BJ (cell line): Measurements from ENCODE around the gene ANO10. TPM values are rescaled to one million over a fixed set of nuclear protein-coding genes. Genes with fewer than 3 reads are reported as not detected.
"Not testable (repeated sequence)": the region's sequence is repeated elsewhere in the genome, so short reads cannot be mapped to it uniquely, and the experiment has no call there.

ENCODE experiments used
- CTCF ChIA-PET: fragments of 350-600 bp; formaldehyde crosslinking; extraction: SDS; loops from one replicate; lab custom pipeline; 2021; ENCODE audit warnings: antibody characterized with exemption, inconsistent platforms; lab: Yijun Ruan, JAX
- POLR2A ChIA-PET: fragments of 300-600 bp; sonication (Branson Sonifier 250); formaldehyde crosslinking; extraction: SDS; loops from one replicate; lab custom pipeline; 2021; ENCODE audit warnings: antibody characterized with exemption; lab: Charles Lee
- DNase-seq: peaks from one replicate; pipeline ENCODE4 v3.0.0-alpha.2; 2011; ENCODE audit warnings: low read depth
- H3K27me3 ChIP-seq: 2 replicates; pipeline ENCODE4 v1.6.0; 2011; ENCODE audit warnings: low read length; ENCODE audit not compliant: control insufficient read depth, insufficient read depth
- H3K36me3 ChIP-seq: 2 replicates; pipeline ENCODE4 v1.5.1; 2011; ENCODE audit warnings: low read length; ENCODE audit not compliant: control insufficient read depth, insufficient read depth
- H3K4me3 ChIP-seq: 2 replicates; pipeline ENCODE4 v1.5.1; 2011; ENCODE audit warnings: low read depth, mild to moderate bottlenecking, control low read depth, low read length
- polyA plus RNA-seq: library from polyadenylated mRNA; depleted of rRNA; stranded (reverse); fragments of >200 nt; gene quantifications from 2 replicates; pipeline ENCODE4 v1.2.3, GENCODE V29; 2011
- TF ChIP-seq, protein P1 (sequence below): IDR thresholded peaks from 2 replicates; pipeline ENCODE4 v1.5.1; 2011; ENCODE audit warnings: low read depth, mild to moderate bottlenecking, control low read depth, inconsistent platforms, low read length, moderate library complexity; ENCODE audit not compliant: insufficient read depth

ANO10 gene
- polyA plus RNA-seq, 1 experiment: 36.6 TPM

DNA sequence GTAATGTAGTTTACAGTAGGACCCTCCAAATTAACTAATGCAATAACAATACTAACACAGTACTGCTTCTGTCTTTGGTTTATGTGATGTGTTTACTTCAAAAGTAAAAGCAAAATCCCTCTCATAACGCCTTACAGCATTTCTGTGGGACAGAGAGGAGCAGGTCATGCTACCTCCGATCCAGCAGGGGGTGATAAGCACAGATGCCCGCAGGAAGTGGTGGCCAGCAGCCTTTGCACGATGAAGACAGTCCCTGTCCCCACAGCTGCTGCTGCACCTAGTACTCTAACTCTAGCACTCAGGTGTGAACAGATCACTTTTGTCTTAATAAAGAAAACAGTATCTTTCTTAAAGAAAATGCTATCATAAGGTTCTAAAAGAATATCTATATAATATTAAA is 38.3 kb downstream of the ANO10 start:
- no peaks in the 10 kb centered on the region; the same call in none of the 2 replicates for H3K36me3 ChIP-seq
- no peak for DNase-seq
- CTCF ChIA-PET: interaction anchor here (1.4 kb wide), 1 partner anchor 11 kb away, joined by 3 read pairs; no protein-coding TSS in a partner anchor
- H3K4me3 ChIP-seq: no peak overlapping the region
- TF ChIP-seq, protein P1, sequence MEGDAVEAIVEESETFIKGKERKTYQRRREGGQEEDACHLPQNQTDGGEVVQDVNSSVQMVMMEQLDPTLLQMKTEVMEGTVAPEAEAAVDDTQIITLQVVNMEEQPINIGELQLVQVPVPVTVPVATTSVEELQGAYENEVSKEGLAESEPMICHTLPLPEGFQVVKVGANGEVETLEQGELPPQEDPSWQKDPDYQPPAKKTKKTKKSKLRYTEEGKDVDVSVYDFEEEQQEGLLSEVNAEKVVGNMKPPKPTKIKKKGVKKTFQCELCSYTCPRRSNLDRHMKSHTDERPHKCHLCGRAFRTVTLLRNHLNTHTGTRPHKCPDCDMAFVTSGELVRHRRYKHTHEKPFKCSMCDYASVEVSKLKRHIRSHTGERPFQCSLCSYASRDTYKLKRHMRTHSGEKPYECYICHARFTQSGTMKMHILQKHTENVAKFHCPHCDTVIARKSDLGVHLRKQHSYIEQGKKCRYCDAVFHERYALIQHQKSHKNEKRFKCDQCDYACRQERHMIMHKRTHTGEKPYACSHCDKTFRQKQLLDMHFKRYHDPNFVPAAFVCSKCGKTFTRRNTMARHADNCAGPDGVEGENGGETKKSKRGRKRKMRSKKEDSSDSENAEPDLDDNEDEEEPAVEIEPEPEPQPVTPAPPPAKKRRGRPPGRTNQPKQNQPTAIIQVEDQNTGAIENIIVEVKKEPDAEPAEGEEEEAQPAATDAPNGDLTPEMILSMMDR: 0 out of 2 replicates have a peak, but pooled peaks have one; percentile 5
- POLR2A ChIA-PET: no interaction called here
- no peaks in the 10 kb centered on the region for H3K27me3 ChIP-seq

DNA sequence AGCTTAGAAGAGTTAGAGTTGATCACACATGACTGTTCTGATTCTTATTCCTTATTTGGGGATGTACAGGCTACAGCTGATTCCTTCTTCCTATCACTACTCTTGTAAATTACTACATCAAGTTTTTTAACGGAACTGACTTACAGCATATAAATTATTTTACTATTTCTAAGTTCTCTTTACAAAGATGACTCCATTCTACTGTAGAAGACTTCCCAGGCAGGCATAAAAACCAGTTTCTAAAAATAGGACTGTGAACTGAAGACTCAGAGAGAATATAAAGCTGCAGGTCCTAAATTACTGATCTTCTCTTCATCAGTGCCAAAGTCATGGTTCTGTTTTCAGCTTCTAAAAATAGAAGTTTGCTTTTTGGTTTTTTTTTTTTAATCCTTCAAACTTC is 38.9 kb downstream of the ANO10 start:
- H3K27me3 ChIP-seq: no peaks in the 10 kb centered on the region
- H3K36me3 ChIP-seq: no peaks in the 10 kb centered on the region; the same call in none of the 2 replicates
- TF ChIP-seq, protein P1: no peak
- DNase-seq: no peak
- H3K4me3 ChIP-seq: no peak overlapping the region
- CTCF ChIA-PET: interaction anchor here (1.4 kb wide), 1 partner anchor 10 kb away, joined by 3 read pairs; no protein-coding TSS in a partner anchor
- POLR2A ChIA-PET: interaction anchor here (0.7 kb wide), 1 partner anchor 33 kb away, joined by 3 read pairs; no protein-coding TSS in a partner anchor

DNA sequence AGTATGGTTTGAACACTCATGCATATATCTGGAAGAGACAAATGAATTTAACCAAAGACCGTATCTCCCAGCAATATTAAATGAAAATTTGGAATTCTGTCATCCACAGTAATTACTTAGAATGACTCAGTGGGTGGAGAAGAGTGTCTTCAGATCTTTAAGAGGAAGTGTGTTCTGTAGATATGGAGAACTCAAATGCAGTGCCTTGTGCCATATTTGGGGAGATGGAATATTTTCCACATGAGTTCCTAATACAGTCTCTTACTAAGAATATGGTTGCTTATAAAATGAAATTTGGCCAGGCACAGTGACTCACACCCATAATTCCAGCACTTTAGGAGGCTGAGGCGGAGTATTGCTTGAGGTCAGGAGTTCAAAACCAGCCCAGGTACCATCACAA is 40.5 kb downstream of the ANO10 start:
- TF ChIP-seq, protein P1: no peak
- peak; percentile 31 for DNase-seq
- Histone ChIP-seq H3K36me3 (no peaks in the 10 kb centered on the region; the same call in none of the 2 replicates), H3K27me3 (no peaks in the 10 kb centered on the region), H3K4me3 (no peak overlapping the region)
- ChIA-PET CTCF (interaction anchor here (0.9 kb wide), 1 partner anchor 28 kb away, joined by 4 read pairs; no protein-coding TSS in a partner anchor), POLR2A (no interaction called here)

DNA sequence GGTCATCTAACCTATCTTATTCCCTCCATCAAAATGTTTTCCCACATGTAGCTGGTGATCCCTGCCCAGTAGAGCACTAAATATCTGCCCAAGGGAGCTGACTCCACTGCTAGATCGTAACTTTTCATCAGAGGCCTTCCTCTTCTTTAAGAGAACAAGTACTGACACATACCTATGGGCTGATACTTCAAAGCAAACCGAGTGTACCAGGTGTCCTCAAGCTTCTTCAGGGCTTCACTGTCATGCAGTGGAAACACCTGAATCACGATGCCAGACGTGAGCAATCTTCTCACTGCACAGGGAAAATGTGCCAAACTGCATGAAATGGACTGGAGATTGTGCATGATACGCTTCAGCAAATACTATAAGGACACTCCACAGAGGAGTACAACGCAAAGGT is 41.6 kb downstream of the ANO10 start:
- ChIA-PET CTCF (no interaction called here), POLR2A (no interaction called here)
- no peak for DNase-seq
- Histone ChIP-seq H3K27me3 (no peaks in the 10 kb centered on the region), H3K4me3 (no peak overlapping the region), H3K36me3 (no peaks in the 10 kb centered on the region; the same call in 1 of the 2 replicates)
- TF ChIP-seq, protein P1: no peak

DNA sequence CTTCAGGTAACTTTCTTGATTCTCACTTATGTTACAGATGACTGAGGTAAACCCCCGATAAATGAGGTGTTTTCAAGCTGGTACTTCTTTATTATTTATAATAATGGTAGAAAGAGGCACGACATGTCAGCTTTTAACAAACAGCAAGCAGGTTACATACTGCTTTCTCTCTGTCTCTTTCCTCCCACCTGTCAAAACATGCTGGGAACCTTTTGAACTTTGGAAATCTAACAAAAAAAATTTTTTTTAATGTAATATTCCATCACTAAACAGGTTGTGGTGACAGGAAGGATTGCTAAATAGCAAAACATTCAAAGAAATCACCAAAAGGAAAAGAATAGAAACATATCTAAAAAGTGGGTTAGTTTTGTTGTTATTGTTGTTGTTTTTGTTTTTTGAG is 48.2 kb downstream of the ANO10 start:
- ChIA-PET CTCF (interaction anchor here (1.1 kb wide), 1 partner anchor 9 kb away, joined by 3 read pairs; no protein-coding TSS in a partner anchor), POLR2A (no interaction called here)
- TF ChIP-seq, protein P1: no peak
- no peak for DNase-seq
- Histone ChIP-seq H3K27me3 (no peaks in the 10 kb centered on the region), H3K36me3 (no peaks in the 10 kb centered on the region), H3K4me3 (no peak overlapping the region)

DNA sequence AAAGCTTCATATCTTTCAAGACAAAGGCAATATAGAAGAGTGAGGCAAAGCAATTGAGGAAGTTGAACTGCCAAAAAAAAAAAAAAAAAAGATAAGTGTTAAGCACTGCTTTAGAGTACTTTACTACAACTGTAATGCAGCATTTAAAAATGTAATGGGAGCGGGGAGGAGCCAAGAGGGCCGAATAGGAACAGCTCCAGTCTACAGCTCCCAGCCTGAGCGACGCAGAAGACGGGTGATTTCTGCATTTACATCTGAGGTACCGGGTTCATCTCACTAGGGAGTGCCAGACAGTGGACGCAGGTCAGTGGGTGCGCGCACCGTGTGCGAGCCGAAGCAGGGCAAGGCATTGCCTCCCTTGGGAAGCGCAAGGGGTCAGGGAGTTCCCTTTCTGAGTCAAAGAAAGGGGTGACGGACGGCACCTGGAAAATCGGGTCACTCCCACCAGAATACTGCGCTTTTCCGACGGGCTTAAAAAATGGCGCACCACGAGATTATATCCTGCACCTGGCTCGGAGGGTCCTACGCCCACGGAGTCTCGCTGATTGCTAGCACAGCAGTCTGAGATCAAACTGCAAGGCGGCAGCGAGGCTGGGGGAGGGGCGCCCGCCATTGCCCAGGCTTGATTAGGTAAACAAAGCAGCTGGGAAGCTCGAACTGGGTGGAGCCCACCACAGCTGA is 56.0 kb downstream of the ANO10 start:
- DNase-seq, H3K27me3 ChIP-seq, CTCF ChIA-PET, H3K4me3 ChIP-seq, H3K36me3 ChIP-seq, POLR2A ChIA-PET: not testable (repeated sequence)
